Spleen (tissue), 7 donors: ENCODE results near the gene DNAH9.

Source experiments
- POLR2A ChIP-seq, 3 donors: fragments of 450-650 bp; IDR thresholded peaks; one replicate each; pipeline ENCODE4 v1.5.1; 2017; ENCODE audit warnings: antibody characterized with exemption in 3 of 3, mild to moderate bottlenecking in 1 of 3
- TF ChIP-seq, protein P1 (sequence below), 11 experiments: fragments of 200-600 bp in 7 of 11; fragments of 450-650 bp in 4 of 11; sonication (generic) in 4 of 11; IDR thresholded peaks in 8 of 11; conservative IDR thresholded peaks in 3 of 11; 1 replicate in 7 of 11; 2 replicates in 4 of 11; pipeline versions ENCODE4 v1.4.0 to v1.8.0; 2016 to 2021; ENCODE audit warnings: antibody characterized with exemption in 11 of 11, inconsistent platforms in 4 of 11, mild to moderate bottlenecking in 1 of 11
- donor health status: DM: no; HTN: no; CAD: no; lungs with moderate emphysema.
- donor health status: DM: no; HTN: no; CAD: no.
- donor health status: DM: no; HTN: no; CAD: no.

DNA sequence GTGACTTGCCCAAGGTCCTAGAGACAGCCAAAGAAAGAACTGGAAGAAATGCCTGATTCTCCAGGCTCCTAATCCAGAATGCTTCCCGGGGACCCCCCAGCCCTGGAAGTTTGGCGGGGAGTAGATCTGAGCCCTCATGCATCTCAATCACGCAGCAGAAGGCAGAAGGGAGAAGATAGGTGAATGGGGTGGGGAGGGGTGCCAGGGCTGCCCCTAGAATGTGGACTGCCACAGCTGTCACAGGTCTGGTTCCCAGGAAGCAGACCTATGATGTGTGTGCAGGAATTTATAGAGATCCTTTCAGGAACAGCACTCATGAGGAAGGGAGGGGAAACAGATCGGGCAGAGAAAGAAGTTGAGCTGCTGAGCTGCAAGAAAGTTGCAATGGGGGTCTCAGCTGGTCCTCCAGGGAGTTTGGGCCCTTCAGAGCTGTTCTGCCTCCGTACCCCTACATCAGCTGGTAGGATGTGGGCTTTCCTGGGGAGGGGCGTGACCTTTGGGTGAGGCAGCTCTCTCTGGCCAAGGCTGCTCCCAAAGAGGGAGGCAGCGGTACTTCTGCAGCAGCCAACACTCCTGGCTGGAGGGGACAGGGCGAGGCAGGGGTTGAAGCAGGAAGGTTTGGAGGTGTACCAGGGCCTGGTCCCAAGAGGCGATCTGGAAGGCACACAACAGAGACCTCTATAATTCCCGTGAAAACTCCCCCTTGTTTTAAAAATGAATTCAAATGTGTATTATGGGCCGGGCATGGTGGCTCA, 43.4 kb downstream of the DNAH9 start:
- TF ChIP-seq, protein P1, sequence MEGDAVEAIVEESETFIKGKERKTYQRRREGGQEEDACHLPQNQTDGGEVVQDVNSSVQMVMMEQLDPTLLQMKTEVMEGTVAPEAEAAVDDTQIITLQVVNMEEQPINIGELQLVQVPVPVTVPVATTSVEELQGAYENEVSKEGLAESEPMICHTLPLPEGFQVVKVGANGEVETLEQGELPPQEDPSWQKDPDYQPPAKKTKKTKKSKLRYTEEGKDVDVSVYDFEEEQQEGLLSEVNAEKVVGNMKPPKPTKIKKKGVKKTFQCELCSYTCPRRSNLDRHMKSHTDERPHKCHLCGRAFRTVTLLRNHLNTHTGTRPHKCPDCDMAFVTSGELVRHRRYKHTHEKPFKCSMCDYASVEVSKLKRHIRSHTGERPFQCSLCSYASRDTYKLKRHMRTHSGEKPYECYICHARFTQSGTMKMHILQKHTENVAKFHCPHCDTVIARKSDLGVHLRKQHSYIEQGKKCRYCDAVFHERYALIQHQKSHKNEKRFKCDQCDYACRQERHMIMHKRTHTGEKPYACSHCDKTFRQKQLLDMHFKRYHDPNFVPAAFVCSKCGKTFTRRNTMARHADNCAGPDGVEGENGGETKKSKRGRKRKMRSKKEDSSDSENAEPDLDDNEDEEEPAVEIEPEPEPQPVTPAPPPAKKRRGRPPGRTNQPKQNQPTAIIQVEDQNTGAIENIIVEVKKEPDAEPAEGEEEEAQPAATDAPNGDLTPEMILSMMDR (IDR thresholded peaks at IDR 0.05 in 8 of 11, conservative IDR thresholded peaks at IDR 0.05 in 3 of 11): no peak
- no peak for TF ChIP-seq POLR2A (IDR thresholded peaks at IDR 0.05)
